GM18870 (cell line): ENCODE measurements around the gene TMPRSS11E.
"Not testable (repeated sequence)": the region's sequence is repeated elsewhere in the genome, so short reads cannot be mapped to it uniquely, and the experiment has no call there.

Experiments used
- ATAC-seq: cut with Tn5 transposase; IDR thresholded peaks from one replicate; pipeline ENCODE4 v1.9.1; 2021; ENCODE audit warnings: moderate library complexity; ENCODE audit not compliant: unreplicated experiment

TMPRSS11E gene

DNA sequence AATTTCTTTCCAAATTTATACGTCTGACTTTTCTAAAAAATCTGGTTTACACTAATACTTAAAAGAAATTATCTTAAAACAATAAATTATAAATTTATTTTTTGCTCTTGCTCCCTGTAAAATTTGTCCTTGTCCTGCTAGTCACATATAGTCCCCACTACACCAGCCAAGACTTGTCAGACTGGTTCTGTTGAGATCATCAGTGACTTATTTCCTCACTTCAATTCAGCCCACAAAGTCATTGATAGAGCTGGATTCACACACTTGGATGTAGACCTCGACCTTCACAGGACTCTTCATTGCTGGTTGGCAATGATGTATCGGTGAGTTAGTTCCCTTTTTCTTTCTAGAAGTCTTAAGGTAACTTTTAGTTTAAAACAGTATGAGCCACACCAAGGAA, at the start of gene TMPRSS11E:
Gene TMPRSS11E, plus strand, starts transcription at position 263 of the 400 bp plus-strand sequence. Its CDS starts 50 bp downstream, at position 313.
- ATAC-seq, result no peak

DNA sequence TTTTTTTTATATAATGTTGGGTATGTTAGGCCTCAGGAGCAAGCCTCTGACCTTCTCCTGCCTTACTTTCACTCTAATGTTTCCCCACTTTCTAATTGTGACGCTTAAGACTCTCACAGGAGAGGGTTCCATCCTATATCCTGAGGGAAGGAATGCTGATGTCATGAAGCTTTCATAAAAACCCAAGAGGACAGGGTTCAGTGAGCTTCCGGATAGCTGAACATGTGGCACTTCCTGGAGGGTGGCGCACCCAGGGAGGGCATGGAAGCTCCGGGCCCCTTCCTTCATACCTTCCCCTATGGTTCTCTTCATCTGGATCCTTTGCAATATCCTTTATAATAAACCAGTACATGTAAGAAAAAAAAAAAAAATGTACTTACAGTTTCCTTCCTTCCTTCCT, 48.0 kb upstream of the TMPRSS11E start:
- ATAC-seq, result no peak

DNA sequence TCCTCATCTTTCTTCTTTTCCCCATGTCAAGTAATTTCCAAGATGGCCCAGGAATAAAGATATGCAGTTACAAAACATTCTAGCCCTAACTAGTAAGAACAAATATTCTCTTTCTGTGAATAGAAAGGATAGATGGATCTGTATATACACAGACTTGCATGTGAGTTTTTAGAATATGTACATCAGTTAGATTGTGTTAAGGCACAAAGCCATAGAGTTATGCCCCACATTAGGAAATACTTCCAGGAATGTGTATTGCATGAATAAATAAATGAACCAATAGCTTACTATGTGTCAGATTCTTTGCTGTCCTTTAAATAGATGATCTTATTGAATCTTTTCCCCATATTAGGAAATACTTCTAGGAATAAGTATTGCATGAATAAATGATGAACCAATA, 46.0 kb upstream of the TMPRSS11E start:
- no peak for ATAC-seq

GRCh38 chr4:68404153-68404552, 43.1 kb upstream of the TMPRSS11E start:
- ATAC-seq, result no peak

- ATAC-seq, result not testable (repeated sequence)
Observed at GRCh38 chr4:68405718-68406478, 41.4 kb upstream of the TMPRSS11E start.

DNA sequence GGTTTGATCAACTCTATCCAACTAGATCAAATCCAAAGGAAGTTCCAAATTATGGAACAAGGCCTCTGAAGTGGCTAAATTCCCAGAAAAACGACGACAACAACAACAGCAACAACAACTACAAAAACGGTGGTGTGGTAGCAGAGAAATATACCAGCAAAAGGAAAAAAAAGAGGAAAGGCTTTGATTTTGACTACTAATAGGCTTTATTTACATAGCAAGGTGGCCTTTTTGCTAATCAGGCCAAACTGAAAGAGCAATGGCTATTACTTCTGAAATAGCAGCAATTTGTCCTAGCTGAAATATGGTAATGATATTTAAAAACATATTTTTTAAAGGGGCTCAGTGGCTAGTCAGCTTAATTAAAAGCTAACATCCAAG, 40.8 kb upstream of the TMPRSS11E start:
- ATAC-seq, result no peak

GRCh38 chr4:68407015-68407867, 40.0 kb upstream of the TMPRSS11E start:
- not testable (repeated sequence) for ATAC-seq

GRCh38 chr4:68407868-68408190, 39.4 kb upstream of the TMPRSS11E start:
- no peak for ATAC-seq

DNA sequence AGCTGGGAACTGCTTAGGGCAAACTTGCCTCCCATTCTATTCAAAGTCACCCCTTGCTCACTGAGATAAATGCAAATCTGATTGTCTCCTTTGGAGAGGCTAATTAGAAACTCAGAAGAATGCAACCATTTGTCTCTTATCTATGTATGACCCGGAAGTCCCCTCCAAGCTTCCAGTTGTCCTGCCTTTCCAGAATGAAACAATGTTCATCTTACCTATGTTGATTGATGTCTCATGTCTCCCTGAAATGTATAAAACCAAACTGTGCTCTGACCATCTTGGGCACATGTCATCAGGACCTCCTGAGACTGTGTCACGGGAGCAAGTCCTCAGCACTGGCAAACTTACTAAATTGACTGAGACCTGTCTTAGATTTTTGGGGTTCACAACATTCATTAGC, 37.1 kb upstream of the TMPRSS11E start:
- no peak for ATAC-seq

GRCh38 chr4:68410643-68411042, 36.6 kb upstream of the TMPRSS11E start:
- ATAC-seq, result no peak

DNA sequence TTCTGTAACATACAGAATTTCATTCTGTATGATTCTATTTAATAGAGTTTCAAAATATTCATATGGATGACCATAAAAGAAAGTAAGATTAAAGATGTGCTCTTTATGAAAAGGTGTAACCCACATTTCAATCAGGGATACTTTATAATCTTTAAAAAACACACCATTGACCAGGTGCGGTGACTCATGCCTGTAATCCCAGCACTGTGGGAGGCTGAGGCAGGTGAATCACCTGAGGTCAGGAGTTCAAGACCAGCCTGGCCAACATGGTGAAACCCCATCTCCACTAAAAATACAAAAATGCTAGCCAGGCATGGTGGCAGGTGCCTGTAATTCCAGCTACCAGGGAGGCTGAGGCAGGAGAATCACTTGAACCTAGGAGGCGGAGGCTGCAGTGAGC, 35.2 kb upstream of the TMPRSS11E start:
- not testable (repeated sequence) for ATAC-seq

- no peak for ATAC-seq
Observed at GRCh38 chr4:68416591-68416990, 30.7 kb upstream of the TMPRSS11E start.

GRCh38 chr4:68426516-68426915, 20.7 kb upstream of the TMPRSS11E start:
- no peak for ATAC-seq

GRCh38 chr4:68430337-68430736, 16.9 kb upstream of the TMPRSS11E start:
- no peak for ATAC-seq

GRCh38 chr4:68432320-68432719, 14.9 kb upstream of the TMPRSS11E start:
- ATAC-seq, result no peak

DNA sequence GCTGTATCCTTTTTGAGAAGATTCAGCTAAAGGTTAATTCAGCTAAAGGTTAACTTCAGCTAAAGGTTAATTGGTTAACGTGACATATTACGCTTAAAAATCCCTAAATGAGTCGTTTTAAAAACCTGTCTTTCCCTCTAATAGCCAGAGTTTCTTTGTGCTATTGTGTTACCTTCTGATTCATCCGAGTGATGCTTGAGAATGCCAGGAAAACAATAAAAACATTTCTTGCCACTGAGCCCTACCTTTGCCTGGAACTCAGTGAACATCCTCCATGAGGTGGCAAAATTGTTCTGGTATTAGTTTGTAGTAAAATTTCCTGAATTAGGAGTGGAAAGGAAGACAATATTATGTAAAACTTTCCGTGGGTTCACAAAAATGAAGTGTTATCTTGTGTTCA, 13.7 kb upstream of the TMPRSS11E start:
- ATAC-seq, result no peak

- no peak for ATAC-seq
Observed at GRCh38 chr4:68434277-68434676, 13.0 kb upstream of the TMPRSS11E start.

GRCh38 chr4:68434836-68435235, 12.4 kb upstream of the TMPRSS11E start:
- ATAC-seq, result no peak

GRCh38 chr4:68445111-68445510, 2.2 kb upstream of the TMPRSS11E start:
- no peak for ATAC-seq

DNA sequence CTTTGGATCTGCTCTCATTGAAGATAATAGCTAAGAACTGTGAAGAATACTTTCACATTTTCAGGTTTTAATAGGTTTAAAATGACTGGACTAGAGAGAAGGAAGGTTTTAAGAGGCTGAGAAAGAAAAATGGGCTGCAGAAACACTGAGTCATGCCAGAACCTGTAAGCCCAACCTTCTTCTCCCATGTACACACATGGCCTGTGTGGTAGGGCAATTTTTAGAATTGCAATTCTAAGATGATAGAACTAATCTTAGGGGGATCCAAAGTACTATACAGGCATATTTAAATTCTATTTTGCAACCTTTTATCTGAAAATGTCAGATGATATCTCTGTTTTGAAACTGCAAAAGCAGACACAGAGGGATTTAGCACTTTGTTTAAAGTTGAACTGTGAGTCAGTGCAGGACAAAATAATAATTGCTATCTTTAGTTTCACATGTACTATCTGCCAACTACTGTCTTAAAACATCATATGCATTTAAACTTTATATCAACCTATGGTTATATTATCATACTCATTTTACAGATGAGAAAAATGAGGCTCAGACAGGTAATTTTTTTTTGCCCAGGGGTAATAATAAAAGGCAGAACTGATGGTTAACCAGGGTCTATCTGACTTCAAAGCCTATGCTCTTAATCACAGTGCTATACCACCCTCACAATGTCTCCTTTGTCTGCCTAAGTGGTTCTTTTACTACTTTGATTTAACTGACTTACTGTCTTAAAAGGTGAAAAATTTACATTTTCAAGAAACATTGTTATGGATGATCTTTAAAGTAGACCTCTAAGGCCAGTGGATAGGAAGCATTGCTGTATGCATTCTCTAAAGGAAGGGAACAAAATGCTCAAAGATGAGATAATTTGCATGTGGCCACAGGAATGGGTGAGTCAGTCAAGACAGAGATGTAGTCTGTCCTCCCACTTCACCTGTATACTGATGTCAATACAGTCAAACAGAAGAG, 4.3 kb downstream of the TMPRSS11E start:
- ATAC-seq, result peak; percentile 86

- no peak for ATAC-seq
Observed at GRCh38 chr4:68460085-68460484, 12.8 kb downstream of the TMPRSS11E start.
